Ascending aorta (tissue), 2 donors: ENCODE measurements around the gene PRIMA1. TPM values are rescaled to one million over a fixed set of nuclear protein-coding genes. Genes with fewer than 3 reads are reported as not detected.

ENCODE experiments used
- DNase-seq, 2 donors: peaks; one replicate each; pipeline ENCODE4 v3.0.0-alpha.2; 2019; ENCODE audit warnings: low spot score in 2 of 2
- H3K27ac ChIP-seq, 2 donors: fragments of 200-600 bp; sonication (generic); one replicate each; pipeline ENCODE4 v1.5.1; 2016 to 2017; ENCODE audit warnings: mild to moderate bottlenecking in 1 of 2
- H3K27me3 ChIP-seq: fragments of 200-600 bp; sonication (generic); one replicate; pipeline ENCODE4 v1.5.1; 2017
- H3K36me3 ChIP-seq, 2 donors: fragments of 200-600 bp; sonication (generic); one replicate each; pipeline ENCODE4 v1.5.1; 2016
- H3K4me1 ChIP-seq, 2 donors: fragments of 200-600 bp; sonication (generic); one replicate each; pipeline ENCODE4 v1.5.1; 2016 to 2017; ENCODE audit warnings: mild to moderate bottlenecking in 1 of 2
- H3K4me3 ChIP-seq, 2 donors: fragments of 200-600 bp; sonication (generic); one replicate each; pipeline ENCODE4 v1.5.1; 2016 to 2017; ENCODE audit warnings: mild to moderate bottlenecking in 1 of 2
- H3K9me3 ChIP-seq, 2 donors: fragments of 200-600 bp; sonication (generic); one replicate each; pipeline ENCODE4 v1.5.1; 2016
- CTCF ChIP-seq, 3 experiments: fragments of 200-600 bp in 2 of 3; fragments of 450-650 bp in 1 of 3; sonication (generic) in 2 of 3; IDR thresholded peaks; one replicate each; pipeline ENCODE4 v1.5.1; 2016 to 2019; ENCODE audit warnings: antibody characterized with exemption in 3 of 3, mild to moderate bottlenecking in 1 of 3, moderate library complexity in 1 of 3
- intact Hi-C: fragments of 100-400 bp; cut with DNase I; formaldehyde crosslinking; loops from one replicate; pipeline ENCODE4 v1.15.1; 2023
- total RNA-seq: library from RNA; depleted of rRNA; stranded (reverse); fragments of >200 nt; gene quantifications from one replicate; pipeline ENCODE4 v1.1.0, GENCODE V29; 2016

Gene PRIMA1
- total RNA-seq, 1 donor from 2014 or later = 9.4 TPM

GRCh38 chr14:93715279-93715927 lies 72.9 kb downstream of the PRIMA1 start:
- TF ChIP-seq CTCF (IDR thresholded peaks at IDR 0.05) = no peak

GRCh38 chr14:93714605-93715004 lies 73.7 kb downstream of the PRIMA1 start:
- intact Hi-C loops = no loop called here
- Histone ChIP-seq H3K9me3 (no peaks in the 10 kb centered on the region), H3K36me3 (no peaks in the 10 kb centered on the region), H3K27ac (no peak overlapping the region), H3K27me3 (no peaks in the 10 kb centered on the region), H3K4me3 (no peak overlapping the region), H3K4me1 (no peaks in the 10 kb centered on the region)
- TF ChIP-seq CTCF (IDR thresholded peaks at IDR 0.05) = no peak
- DNase-seq = no peak

More at GRCh38 chr14:93715279-93715927, 72.9 kb downstream of the PRIMA1 start:
- no peaks in the 10 kb centered on the region for H3K27me3 ChIP-seq
- H3K4me3 ChIP-seq = no peak overlapping the region
- no peaks in the 10 kb centered on the region for H3K9me3 ChIP-seq
- no peaks in the 10 kb centered on the region for H3K4me1 ChIP-seq
- H3K36me3 ChIP-seq = no peaks in the 10 kb centered on the region
- DNase-seq = no peak
- no peak overlapping the region for H3K27ac ChIP-seq
- intact Hi-C loops = no loop called here

GRCh38 chr14:93713726-93714405 lies 74.4 kb downstream of the PRIMA1 start:
- TF ChIP-seq CTCF (IDR thresholded peaks at IDR 0.05) = no peak
- Histone ChIP-seq H3K4me1 (no peaks in the 10 kb centered on the region), H3K9me3 (no peaks in the 10 kb centered on the region), H3K4me3 (no peak overlapping the region), H3K36me3 (no peaks in the 10 kb centered on the region), H3K27ac (no peak overlapping the region), H3K27me3 (no peaks in the 10 kb centered on the region)
- DNase-seq = no peak
- intact Hi-C loops = no loop called here

- H3K27me3 ChIP-seq = no peaks in the 10 kb centered on the region
- H3K4me1 ChIP-seq = no peaks in the 10 kb centered on the region
- no peak for TF ChIP-seq CTCF (IDR thresholded peaks at IDR 0.05)
- H3K27ac ChIP-seq = no peak overlapping the region
- intact Hi-C loops = no loop called here
- DNase-seq = no peak
- H3K4me3 ChIP-seq = no peak overlapping the region
- no peaks in the 10 kb centered on the region for H3K9me3 ChIP-seq
- H3K36me3 ChIP-seq = no peaks in the 10 kb centered on the region
These were observed 75.2 kb downstream of the PRIMA1 start for GRCh38 chr14:93712838-93713724.

- H3K4me3 ChIP-seq = no peak overlapping the region
- no peak for DNase-seq
- intact Hi-C loops = no loop called here
- TF ChIP-seq CTCF (IDR thresholded peaks at IDR 0.05) = no peak
- no peaks in the 10 kb centered on the region for H3K27me3 ChIP-seq
- H3K36me3 ChIP-seq = no peaks in the 10 kb centered on the region
- no peak overlapping the region for H3K27ac ChIP-seq
- no peaks in the 10 kb centered on the region for H3K9me3 ChIP-seq
- no peaks in the 10 kb centered on the region for H3K4me1 ChIP-seq
These were observed 76.0 kb downstream of the PRIMA1 start for GRCh38 chr14:93712079-93712837.
